ENCODE measurements around the gene NHLRC2.

NHLRC2 gene

DNA sequence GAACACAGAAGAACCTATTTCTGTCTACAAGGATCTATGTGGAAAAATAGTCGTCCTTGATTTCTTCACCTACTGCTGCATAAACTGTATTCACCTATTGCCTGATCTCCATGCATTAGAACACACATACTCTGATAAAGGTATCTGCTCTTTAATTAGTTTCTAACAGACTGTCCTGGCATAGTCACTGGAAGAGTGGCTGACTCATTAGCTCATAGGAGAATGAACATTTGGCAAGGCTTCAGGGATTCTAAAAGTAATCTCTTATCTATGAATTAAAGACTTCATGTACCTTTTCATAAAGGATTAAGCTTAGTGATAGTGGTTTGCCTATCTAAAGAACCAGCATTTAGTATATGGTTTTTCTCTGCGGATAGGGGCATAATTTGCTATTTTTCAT is 4.1 kb downstream of the NHLRC2 start:
- no peak for DNase-seq (ENCODE audit: low read depth, low spot score)

DNA sequence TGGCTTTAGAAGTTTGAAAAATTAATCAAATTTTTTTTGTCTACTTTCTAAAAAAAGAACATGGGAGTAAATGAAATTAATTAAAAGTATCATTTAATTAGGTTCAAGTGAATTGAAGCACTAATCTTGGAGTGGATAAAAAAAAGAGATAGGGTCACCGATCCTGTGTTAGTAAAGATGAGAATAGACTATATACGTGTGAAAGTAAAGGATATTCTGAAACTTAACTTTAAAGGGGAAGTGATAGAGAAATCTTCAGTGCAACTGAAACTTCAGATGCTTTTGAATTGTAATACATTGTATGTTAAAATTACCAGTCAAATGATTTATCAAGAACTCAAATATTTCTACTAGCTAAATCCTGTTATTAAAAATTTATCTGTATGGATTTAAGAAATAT is 4.8 kb downstream of the NHLRC2 start:
- DNase-seq (ENCODE audit: low read depth, low spot score) = no peak

DNA sequence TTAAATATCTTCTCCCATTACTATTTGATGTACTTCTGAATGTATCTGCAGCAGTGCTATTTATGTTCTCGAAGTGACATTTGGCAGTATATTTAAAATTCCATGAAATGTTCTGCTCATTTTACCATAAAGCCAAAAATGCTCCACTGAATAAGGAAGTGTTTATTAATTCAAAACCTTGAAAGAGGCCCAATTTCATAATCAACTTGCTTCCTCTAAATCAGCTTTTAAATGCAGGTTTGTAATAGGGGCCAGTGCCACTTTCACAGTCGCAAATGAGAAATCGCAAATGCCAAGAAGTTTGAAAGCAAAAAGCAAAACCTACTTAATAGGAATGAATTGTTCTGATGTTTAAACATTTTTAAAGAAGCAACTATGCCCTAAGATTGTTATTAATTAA is 11.4 kb downstream of the NHLRC2 start:
- no peak for DNase-seq (ENCODE audit: low read depth, low spot score)

DNA sequence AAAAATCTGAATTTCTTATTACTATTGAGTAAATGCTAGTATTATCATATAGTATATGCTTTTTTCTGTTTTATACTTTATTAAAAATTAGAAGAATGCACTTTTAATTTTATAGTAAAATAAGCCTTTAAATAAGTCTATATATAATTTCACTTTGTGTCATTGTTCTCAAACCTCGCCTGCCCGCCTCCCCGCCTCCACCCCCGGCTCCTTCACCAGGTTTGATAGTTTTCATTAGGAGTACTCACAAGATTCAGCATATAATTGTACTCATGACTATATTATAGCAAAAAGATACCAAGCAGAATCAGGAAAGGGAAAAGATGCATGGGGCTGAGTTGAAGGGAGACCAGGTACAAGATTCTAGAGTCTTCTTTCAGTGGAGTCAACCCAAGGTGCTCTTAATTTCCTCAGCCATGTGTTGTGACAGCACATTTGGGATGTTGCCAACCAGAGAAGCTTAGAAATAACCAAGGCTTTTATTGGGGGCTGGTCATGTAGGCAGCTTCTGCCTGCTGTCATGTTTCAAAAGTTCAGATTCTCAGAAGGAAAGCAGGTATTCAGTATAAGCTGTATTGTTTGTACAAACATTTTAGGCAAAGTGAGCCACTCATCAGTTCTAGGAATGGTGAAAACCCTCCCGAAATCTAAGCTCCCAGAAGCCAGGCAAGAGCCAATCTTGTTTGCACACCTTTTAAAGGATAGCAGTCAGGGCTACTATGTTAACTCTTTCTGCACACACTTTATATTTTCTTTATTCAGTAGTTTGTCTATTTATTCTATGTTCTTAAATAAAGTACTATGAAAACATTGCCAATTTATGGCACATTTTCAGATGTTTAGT is 12.3 kb downstream of the NHLRC2 start:
- DNase-seq (ENCODE audit: low read depth, low spot score) = no peak

DNA sequence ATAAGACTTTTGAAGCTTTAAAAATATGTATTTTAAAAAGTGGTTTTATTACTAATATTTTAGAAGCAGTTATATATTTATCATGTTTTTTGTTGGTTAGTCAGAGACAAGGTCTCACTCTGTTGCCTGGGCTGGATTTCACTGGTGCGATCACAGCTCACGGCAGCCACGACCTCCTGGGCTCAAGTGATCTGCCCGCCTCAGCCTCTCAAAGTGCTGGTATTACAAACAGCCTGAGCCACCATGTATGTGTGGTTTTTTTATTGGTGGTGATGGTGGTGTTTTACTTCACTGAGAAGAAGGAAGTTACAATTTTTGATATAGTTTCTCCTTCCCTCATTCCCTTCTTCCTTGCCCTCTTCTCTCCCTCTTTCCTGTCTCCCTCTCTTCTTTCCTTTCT is 13.4 kb downstream of the NHLRC2 start:
- no peak for DNase-seq (ENCODE audit: low read depth, low spot score)

DNA sequence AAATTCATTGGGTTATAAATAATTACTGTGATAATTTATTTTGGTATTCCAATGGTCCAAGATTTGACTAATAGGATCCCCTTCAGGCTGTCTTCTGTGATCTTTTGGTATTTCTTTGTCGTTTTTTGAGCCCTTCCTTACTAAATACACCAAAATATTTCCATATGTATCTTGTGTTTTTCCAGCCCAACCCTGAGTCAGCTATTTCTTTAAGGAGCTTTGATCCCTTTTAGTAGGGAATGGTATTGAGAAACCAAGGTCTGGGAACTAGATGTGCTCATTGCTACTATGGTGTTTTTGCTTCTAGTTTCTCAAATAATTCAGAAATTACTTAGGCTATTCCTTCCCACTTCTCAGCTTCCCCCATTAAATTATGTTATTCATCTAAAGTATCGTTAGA is 15.3 kb downstream of the NHLRC2 start:
- no peak for DNase-seq (ENCODE audit: low read depth, low spot score)

DNA sequence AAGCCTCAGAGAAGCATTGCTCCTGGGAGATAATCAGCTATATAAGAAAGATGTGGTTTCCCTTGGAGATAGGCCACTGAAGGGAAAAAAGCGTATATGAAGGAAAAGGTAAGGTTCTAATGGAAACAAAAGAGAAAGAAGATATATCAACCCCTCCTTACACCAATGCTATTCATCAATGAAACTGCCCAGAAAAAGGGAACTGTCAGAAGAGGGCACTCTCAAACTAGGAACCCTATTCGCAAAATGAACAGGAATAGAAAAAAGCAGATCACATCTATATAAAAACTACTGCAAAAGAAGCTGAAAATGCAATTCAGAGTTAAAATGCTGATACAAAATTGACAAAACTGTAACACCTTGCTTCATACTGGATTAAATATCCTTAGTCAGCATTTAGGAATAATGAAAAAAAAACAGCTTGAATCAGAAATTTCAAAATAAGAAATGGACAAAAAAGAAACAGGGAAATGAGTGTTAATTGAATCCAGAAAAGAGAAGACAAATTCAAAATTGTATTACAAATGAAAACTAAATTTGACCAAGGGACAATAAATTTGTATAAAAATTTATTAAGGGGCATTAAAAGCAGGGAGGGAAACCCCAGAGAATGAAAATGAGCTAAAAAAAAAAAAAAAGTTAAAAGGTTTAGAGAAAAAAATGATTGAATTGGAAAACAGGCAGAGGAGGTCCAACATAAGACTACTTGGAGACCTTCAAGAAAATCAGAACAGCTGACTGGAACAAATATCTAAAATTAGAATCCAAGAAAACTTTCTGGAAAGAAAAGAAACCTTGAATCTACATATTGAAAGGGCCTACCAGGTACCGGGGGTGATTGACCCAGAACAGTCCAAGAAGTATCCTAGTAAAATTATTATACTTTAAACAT is 17.9 kb downstream of the NHLRC2 start:
- no peak for DNase-seq (ENCODE audit: low read depth, low spot score)

DNA sequence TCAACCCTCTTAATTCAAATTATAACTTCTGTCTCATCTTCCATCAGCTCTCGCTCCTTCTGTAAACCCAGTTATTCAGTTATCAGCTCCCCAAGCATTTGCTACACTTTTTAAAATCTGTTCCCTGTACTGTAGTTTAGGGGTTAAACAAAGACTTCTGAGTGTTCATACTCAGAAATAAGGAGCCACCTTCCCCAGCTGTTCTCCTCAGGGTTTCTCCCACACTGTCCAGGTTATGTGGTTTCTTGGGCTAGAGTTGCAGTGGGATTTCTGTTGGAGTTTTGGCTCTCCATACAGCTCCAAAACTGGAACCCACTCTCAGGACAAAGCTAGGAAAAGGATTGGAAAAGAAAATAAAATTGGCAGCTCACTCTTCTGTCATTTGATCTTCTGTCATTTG is 20.8 kb downstream of the NHLRC2 start:
- DNase-seq (ENCODE audit: low read depth, low spot score) = no peak

DNA sequence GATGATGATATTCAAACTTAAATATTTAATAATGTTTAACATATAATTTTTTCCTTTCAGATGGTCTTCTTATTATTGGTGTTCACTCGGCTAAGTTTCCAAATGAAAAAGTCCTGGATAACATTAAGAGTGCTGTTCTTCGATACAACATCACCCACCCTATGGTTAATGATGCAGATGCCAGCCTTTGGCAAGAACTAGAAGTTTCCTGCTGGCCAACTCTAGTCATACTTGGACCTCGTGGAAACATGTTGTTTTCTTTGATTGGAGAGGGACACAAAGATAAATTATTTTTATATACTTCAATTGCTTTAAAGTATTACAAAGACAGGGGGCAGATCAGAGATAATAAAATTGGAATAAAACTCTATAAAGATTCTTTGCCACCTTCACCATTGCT is 22.0 kb downstream of the NHLRC2 start:
- no peak for DNase-seq (ENCODE audit: low read depth, low spot score)

DNA sequence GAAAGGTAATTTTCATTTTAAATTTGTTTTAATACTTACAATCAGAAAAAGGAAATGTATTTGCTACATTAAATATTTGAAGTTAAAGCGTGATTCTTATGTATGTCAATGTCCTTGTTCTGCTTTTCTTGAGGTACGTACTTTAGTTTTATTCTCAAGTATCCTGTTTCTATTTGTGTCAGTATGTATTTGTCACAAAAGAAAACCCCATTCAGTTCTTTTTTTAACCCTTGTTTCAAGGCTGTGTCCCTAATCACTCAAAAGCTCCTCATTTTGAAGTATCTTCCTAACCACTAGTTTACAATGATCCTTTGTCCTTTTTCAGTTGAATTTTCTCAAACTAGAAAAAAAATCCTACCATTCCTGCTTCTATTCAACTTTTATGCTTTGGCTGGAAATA is 25.2 kb downstream of the NHLRC2 start:
- DNase-seq (ENCODE audit: low read depth, low spot score) = no peak

DNA sequence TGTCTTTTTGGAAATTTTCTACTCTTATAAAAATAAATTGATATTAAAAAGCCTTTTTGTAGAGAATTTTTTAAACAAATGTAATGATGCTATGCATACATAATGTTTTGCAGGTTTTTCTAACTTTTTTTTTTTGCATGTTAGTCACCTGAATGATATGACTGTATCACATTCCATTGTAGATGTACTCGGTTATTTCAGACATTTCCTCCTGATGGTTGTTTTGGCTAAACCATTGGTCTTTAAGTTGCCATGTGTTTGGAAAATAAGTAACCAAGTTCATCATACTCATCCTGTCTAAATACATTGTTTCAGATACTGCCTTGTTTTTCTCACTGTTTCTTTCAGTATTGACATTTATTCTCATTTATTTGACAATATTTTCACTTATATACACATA is 25.8 kb downstream of the NHLRC2 start:
- DNase-seq (ENCODE audit: low read depth, low spot score) = no peak

DNA sequence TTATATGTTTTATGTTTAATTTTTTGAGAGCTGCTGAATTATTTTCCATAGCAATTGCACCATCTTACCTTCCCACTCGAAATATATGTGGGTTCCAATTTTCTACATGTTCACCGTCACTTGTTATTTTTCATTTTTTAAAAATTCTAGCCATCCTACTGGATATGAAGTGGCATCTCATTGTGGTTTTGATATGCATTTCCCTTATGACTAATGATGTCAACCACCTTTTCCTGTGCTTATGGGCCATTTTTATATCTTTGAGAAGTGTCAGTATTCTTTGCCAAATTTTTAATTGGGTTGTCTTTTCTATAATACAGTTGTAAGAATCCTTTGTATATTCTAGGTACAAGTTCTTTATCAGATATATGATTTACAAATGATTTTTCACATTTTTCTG is 27.8 kb downstream of the NHLRC2 start:
- DNase-seq (ENCODE audit: low read depth, low spot score) = no peak

DNA sequence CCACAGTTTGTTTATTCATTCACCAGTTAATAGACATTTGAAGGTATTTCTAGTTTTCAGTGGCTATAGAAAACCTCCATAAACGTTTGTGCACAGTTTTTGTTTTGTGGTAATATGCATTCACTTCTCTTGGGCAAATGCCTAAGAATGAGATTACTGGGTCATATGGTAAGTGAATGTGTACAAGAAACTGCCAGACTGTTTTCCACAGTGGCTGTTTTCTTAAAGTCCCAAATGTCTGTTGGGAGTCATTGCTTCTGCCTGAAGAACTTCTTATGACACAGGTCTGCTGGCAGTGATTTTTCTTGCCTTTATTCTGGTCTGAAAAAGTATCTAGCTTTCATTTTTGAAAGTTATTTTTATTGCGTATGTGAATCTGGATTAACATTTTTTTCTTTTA is 35.5 kb downstream of the NHLRC2 start:
- DNase-seq (ENCODE audit: low read depth, low spot score) = no peak

DNA sequence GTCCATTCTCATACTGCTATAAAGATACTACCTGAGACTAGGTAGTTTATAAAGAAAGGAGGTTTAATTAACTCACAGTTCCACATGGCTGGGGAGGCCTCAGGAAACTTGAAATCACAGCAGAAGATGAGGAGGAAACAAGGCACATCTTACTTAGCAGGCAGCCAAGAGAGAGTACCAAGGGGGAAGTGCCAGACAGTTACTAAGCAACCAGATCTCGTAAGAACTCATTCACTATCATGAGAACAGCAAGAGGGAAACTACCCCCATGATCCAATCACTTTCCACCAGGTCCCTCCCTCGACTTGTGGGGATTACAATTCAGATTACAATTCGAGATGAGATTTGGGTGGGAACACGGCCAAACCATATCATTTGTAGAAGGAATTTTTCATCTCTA is 36.3 kb downstream of the NHLRC2 start:
- DNase-seq (ENCODE audit: low read depth, low spot score) = no peak

DNA sequence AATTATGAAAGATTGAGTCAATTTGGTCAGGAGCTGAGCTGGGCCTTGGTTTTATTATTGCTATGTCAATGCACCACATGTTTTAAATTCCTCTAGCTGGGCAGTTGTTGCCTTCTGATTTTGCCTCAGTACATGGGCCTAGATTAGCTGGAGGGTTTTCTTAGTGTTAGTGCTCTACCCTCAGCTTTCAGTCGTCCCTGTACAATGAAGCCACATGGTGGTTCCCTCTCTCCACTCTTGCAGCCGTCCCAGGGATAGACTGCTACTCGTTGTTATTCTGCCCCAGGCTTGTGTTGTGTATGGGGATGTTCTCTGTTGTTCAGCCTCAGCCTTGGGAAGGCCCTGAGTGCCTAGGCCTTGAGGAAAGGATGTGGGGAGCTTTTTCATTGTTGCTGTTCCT is 37.0 kb downstream of the NHLRC2 start:
- DNase-seq (ENCODE audit: low read depth, low spot score) = no peak

DNA sequence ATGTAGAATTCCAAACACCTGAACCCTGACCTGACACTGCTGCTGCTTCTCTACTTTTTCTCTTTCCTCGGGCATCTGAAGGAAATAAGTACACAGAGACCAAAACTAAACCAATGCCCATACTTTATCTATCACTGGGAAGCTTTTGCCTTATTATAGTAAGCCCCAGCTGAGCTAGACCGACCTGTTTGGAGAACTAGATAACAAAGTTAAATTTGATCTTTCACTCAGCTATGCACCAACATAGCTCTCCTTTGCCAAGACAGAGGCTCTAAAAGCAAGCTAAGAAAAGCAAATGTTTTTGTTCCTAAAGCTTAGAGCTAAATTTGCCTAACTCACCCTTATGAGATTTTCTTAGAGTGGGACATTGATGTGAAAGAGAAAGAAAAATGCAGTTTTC is 39.1 kb downstream of the NHLRC2 start:
- no peak for DNase-seq (ENCODE audit: low read depth, low spot score)

DNA sequence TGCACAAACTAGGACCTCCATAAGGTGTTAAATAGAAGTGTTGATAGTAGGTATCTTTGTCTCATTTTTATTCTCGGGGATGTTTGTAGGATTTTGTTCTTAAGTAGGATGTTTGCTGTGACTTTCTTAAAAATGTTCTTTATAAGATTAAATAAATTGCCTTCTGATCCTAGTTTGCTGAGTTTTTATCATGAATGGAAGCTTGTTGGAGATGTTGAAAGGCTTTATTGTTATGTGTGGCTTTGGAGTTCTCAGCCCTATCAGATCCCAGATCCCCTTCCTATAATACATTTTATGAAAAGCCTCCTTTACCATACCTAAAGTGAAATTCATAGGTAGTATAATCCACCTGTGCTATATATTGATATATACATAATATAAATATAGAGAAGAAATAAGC is 40.1 kb downstream of the NHLRC2 start:
- DNase-seq (ENCODE audit: low read depth, low spot score) = no peak

DNA sequence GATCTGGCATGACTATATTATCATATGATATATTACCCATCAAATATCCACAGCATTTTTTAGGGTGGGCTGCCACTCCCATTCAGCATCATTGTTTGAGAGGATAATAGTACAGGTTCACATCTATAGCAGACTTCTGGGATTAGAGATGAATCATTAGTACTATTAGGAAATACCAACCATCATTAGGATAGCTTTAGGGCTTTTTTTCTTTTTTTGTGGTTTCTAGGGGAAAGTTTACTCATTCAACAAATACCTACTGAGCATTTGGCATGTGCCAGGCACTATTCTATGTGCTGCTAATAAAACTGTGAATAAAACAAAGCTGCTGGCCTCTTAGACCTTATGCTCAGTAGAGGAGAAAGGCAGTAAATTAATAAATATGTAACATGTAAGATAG is 40.6 kb downstream of the NHLRC2 start:
- DNase-seq (ENCODE audit: low read depth, low spot score) = no peak

DNA sequence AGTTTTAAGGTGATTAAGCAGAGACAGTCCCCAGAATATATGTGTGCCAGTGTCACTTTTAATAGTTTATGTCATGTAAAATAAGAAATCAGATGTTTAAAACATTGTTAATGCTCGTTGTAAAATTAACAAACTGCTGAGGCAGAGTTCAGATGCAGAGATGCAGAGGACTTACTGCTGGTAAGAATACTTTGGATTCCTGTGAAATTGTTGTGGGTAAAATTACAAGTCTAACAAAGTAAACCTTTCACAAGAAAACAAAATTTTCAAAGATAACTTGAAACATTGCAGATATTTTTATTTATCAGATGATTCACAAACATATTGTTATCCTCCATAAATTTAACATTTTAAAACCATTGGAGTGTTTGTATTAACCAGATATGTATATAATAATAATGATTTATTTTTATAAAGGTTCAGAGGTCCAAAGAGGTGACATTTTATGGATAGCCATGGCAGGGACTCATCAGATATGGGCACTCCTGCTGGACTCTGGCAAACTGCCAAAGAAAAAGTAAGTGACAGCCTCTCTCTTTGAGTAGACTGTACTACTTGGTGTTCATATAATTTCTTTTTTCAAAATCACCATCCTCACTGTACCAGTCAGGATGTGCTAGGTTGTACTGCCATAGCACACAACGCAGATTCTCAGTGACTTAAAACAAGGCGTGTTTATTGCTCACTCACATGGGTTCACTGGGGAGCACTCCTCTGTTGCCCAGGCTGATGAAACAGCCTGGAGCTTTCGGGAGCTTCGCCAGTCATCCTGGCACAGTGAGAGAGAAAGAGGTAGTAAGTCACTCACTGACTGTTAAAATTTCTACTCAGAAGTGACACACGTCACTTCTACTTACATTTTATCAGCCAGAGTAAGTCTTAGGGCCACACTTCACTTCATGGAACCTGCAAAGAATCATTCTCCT is 43.5 kb downstream of the NHLRC2 start:
- no peak for DNase-seq (ENCODE audit: low read depth, low spot score)

DNA sequence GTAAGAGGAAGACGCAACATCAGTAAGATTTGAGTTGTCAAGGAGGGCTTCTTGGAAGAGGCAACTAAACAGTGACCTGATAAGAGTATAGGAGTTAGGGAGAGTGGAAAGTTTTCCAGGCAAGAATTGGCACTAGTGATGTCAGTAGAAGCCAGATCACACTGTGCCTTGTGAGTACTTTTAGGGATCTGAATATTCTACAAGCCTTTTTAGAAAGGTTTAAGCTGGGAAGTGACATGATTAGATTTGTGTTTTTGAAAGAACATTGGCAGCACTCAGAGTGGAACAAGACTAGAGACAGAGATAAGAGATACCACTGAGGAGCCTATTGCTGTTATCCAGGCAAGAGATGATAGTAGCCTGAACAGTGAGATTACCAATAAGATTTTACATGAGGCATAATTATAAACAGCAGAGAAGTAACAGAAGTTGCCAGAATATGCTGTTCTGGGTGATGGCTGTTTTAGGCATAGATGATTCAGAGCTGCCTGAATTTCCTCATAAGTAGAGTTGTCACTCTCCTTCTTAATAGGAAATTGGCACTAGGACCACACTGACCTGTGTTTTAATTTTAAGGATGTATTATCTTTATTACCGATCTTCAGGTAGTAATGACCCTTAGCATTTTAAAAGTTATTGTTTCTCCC is 45.6 kb downstream of the NHLRC2 start:
- no peak for DNase-seq (ENCODE audit: low read depth, low spot score)

DNA sequence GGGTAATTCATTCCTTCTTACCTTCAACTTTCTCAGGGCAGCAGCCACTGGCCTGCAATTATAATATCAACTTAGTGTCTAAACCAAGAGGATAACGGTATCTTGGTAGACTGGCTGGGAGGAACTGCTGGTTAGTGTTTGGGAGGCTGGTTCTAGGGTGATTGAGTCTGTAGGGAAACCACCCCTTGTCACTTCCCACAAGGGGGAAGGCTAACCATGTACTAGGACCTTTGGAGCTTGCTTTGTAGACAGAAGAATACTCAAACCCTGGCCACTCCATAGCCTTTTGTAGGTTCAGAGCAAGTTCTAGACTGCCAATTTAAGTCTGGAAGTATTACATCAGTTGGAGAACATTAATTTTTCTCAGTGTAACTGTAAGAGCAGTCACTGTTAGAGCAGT is 51.3 kb downstream of the NHLRC2 start:
- no peak for DNase-seq (ENCODE audit: low read depth, low spot score)
